ENCODE data around the gene TSSK6.

DNA sequence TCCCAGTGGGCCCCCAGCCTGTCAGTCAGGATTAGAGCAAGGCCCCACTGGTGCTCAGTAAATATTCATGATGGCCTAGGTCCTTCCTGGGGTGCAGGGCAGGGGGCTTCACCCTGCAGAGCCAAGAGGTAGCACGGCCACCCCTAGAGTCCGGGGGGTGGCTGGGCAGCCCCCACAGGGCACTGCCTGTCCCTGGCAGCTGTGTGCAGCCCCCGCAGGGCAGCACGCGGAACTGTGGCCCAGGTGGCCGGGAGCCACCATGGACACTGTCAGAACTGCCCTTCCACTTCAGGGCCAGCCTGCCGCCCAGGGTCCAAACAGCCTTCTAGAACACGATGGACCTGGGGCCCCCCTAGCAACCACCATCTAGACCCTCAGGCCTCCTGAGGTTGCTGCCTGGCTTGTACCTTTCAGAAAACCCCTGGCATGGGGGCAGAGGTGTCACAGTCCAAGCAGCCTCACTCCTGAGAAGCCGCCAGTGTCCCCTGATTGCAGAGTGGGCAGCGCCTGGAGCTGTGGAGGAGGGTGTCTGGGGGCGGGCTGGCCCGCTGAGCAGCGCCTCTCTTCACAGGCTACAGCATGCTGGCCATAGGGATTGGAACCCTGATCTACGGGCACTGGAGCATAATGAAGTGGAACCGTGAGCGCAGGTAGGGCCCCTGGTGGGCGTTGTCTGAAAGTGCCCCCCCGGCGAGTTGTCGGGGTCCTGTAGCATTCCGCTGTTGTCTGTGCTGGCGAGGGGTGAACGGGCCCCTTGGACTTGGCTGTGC lies 10.4 kb upstream of the TSSK6 start:
- TF ChIP-seq CTCF (conservative IDR thresholded peaks at IDR 0.05 in 1 of 2, IDR thresholded peaks at IDR 0.05 in 1 of 2; ENCODE audit: extremely low read depth in 1 of 2, insufficient read depth in 1 of 2, low read depth in 1 of 2, low read length in 2 of 2) (no peak), EZH2 (IDR thresholded peaks at IDR 0.05; ENCODE audit: borderline replicate concordance, low read length) (no peak)
